Activated CD8-positive, alpha-beta T cell treated with anti-CD3 and anti-CD28 coated beads for 36 hours (primary cell): Measurements from ENCODE around the gene ERBB2. TPM values are rescaled to one million over a fixed set of nuclear protein-coding genes. Genes with fewer than 3 reads are reported as not detected.

Source experiments
- ATAC-seq: fragments of 200-7000 bp; cut with Tn5 transposase; one replicate; pipeline ENCODE4 v1.10.0; 2021; ENCODE audit warnings: mild to moderate bottlenecking, moderate library complexity
- CTCF ChIA-PET: fragments of 350-600 bp; sonication (Branson Sonifier 250); formaldehyde crosslinking; loops from one replicate; lab custom pipeline; 2021; ENCODE audit warnings: antibody characterized with exemption; lab: Charles Lee
- POLR2A ChIA-PET: fragments of 350-600 bp; sonication (Branson Sonifier 250); formaldehyde crosslinking; loops from one replicate; lab custom pipeline; 2021; ENCODE audit warnings: antibody characterized with exemption; lab: Charles Lee
- DNase-seq: peaks from one replicate; pipeline ENCODE4 v3.0.0-alpha.2; 2020
- H3K27ac Mint-ChIP-seq: one replicate; pipeline ENCODE4 v1.8.0; 2021; ENCODE audit warnings: mild to moderate bottlenecking, mixed read lengths
- H3K27me3 Mint-ChIP-seq: one replicate; pipeline ENCODE4 v1.8.0; 2021; ENCODE audit warnings: mixed read lengths
- H3K36me3 Mint-ChIP-seq: one replicate; pipeline ENCODE4 v1.8.0; 2021; ENCODE audit warnings: low read depth, mixed read lengths
- H3K4me1 Mint-ChIP-seq: one replicate; pipeline ENCODE4 v1.8.0; 2021; ENCODE audit warnings: low read depth, mixed read lengths
- H3K4me3 Mint-ChIP-seq: one replicate; pipeline ENCODE4 v1.8.0; 2021; ENCODE audit warnings: mild to moderate bottlenecking, moderate library complexity, mixed read lengths
- H3K9me3 Mint-ChIP-seq: one replicate; pipeline ENCODE4 v1.8.0; 2021; ENCODE audit warnings: mixed read lengths
- intact Hi-C: fragments of 100-400 bp; cut with micrococcal nuclease; formaldehyde crosslinking; loops from one replicate; pipeline ENCODE4 v1.10.0; 2022
- total RNA-seq, 2 experiments: library from RNA; stranded (reverse); gene quantifications; one replicate each; pipeline ENCODE4 v1.2.3, GENCODE V29; 2021
- TF ChIP-seq, protein P1 (sequence below): fragments of 200-600 bp; IDR thresholded peaks from one replicate; pipeline ENCODE4 v1.8.0; 2022; ENCODE audit warnings: antibody characterized with exemption, mild to moderate bottlenecking

Gene ERBB2
- total RNA-seq = 1 to 10 TPM; 5.2 TPM

DNA sequence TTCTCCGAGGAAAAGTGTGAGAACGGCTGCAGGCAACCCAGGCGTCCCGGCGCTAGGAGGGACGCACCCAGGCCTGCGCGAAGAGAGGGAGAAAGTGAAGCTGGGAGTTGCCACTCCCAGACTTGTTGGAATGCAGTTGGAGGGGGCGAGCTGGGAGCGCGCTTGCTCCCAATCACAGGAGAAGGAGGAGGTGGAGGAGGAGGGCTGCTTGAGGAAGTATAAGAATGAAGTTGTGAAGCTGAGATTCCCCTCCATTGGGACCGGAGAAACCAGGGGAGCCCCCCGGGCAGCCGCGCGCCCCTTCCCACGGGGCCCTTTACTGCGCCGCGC is at the start of gene ERBB2:
ERBB2 (plus strand) TSS at position 247 of the 330 bp plus-strand sequence. CDS start 175 bp downstream, outside the sequence.
- H3K27me3 Mint-ChIP-seq = peaks cover 29% of the 10 kb centered on the region
- peaks cover 8% of the 10 kb centered on the region for H3K4me1 Mint-ChIP-seq
- H3K4me3 Mint-ChIP-seq = no peak within 1 kb of the TSS
- POLR2A ChIA-PET = interaction anchor here (0.6 to 1.2 kb wide), 3 partner anchors 12 to 77 kb away, joined by 3 to 6 read pairs (median 3); partner anchors contain the start of genes MIEN1 and PGAP3
- ATAC-seq (no peak), DNase-seq (no peak)
- CTCF ChIA-PET = interaction anchor here (1.2 to 1.8 kb wide), 2 partner anchors 78 to 281 kb away, joined by 3 to 7 read pairs; partner anchors contain the start of gene PSMD3
- H3K9me3 Mint-ChIP-seq = no peaks in the 10 kb centered on the region
- no peak within 1 kb of the TSS for H3K27ac Mint-ChIP-seq
- TF ChIP-seq, protein P1, sequence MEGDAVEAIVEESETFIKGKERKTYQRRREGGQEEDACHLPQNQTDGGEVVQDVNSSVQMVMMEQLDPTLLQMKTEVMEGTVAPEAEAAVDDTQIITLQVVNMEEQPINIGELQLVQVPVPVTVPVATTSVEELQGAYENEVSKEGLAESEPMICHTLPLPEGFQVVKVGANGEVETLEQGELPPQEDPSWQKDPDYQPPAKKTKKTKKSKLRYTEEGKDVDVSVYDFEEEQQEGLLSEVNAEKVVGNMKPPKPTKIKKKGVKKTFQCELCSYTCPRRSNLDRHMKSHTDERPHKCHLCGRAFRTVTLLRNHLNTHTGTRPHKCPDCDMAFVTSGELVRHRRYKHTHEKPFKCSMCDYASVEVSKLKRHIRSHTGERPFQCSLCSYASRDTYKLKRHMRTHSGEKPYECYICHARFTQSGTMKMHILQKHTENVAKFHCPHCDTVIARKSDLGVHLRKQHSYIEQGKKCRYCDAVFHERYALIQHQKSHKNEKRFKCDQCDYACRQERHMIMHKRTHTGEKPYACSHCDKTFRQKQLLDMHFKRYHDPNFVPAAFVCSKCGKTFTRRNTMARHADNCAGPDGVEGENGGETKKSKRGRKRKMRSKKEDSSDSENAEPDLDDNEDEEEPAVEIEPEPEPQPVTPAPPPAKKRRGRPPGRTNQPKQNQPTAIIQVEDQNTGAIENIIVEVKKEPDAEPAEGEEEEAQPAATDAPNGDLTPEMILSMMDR = no peak
- intact Hi-C loops = no loop called here
- H3K36me3 Mint-ChIP-seq = peaks cover 2% of the 10 kb centered on the region

DNA sequence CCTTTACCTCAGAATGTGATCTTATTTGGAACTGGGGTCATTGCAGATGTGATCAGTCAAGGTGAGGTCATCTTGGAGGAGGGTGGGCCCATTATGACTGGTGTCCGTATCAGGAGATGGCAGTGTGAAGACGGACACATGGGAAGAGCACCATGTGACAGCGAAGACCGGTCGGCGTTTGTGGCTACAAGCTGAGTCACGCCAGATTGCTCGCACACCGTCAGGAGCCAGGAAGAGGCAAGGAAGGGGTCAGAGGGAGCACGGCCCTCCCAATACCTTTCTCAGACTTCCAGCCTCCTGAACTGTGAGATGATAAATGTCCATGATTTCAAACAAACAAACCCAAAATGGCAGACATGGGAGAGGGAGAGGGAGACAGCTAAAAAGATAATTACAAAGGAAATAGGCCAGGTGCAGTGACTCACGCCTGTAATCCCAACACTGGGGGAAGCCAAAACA is 49.7 kb upstream of the ERBB2 start:
- Mint-ChIP-seq H3K4me1 (peaks cover 46% of the 10 kb centered on the region), H3K36me3 (peaks cover 5% of the 10 kb centered on the region), H3K9me3 (no peaks in the 10 kb centered on the region), H3K27ac (peak overlapping the region; percentile 49), H3K4me3 (no peak overlapping the region), H3K27me3 (no peaks in the 10 kb centered on the region)
- no peak for DNase-seq
- TF ChIP-seq, protein P1 = no peak
- intact Hi-C loops = no loop called here
- CTCF ChIA-PET = interaction anchor here (1.2 to 6.4 kb wide), 6 partner anchors 11 to 327 kb away, joined by 3 to 146 read pairs (median 30); partner anchors contain the start of genes MIEN1, PNMT, STARD3 and TCAP
- no peak for ATAC-seq
- POLR2A ChIA-PET = interaction anchor here (0.8 to 1.6 kb wide), 4 partner anchors 10 to 30 kb away, joined by 3 to 6 read pairs (median 4); no protein-coding TSS in a partner anchor

DNA sequence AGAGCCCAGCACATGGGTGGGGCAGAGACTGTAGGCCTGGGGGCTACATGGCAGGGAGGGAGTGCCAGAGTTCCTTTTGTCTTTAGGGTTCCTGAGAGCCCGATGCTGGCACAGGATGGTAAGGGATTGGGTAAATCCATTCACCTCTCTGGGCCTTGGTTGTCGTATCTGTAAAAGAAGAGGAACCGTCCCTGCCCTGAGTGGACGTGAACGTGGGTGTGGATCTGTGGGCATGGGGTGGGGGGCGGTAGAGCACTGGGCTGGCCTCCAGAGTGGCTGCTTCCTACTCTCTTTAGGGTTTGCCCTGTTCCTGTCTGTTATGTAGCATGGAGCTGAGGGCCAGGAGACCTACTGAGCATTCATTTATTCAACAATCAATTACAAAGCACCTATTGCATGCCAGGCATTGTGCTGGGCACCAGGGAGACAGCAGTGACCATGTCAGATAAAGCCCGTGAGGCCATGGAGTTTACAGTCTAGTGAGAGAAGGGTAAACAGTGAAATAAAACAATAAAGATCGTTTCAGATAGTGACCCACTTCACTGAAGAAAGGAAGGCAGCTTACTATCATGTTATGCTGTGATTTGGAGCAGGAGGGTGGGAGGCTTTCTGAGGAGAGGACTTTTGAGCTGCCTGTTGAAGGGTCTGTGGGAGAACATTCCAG is 47.8 kb upstream of the ERBB2 start:
- Mint-ChIP-seq H3K27ac (peak overlapping the region; percentile 26), H3K36me3 (peaks cover 9% of the 10 kb centered on the region), H3K4me1 (peaks cover 44% of the 10 kb centered on the region), H3K27me3 (no peaks in the 10 kb centered on the region), H3K9me3 (no peaks in the 10 kb centered on the region), H3K4me3 (no peak overlapping the region)
- intact Hi-C loops = no loop called here
- CTCF ChIA-PET = interaction anchor here (1.5 to 6.4 kb wide), 8 partner anchors 7 to 79 kb away, joined by 6 to 146 read pairs (median 36); partner anchors contain the start of genes MIEN1, PNMT, STARD3 and TCAP
- POLR2A ChIA-PET = interaction anchor here (1.0 to 1.3 kb wide), 3 partner anchors 14 to 23 kb away, joined by 3 to 6 read pairs (median 4); partner anchors contain the start of gene STARD3
- ATAC-seq = no peak
- no peak for DNase-seq
- TF ChIP-seq, protein P1 = no peak

DNA sequence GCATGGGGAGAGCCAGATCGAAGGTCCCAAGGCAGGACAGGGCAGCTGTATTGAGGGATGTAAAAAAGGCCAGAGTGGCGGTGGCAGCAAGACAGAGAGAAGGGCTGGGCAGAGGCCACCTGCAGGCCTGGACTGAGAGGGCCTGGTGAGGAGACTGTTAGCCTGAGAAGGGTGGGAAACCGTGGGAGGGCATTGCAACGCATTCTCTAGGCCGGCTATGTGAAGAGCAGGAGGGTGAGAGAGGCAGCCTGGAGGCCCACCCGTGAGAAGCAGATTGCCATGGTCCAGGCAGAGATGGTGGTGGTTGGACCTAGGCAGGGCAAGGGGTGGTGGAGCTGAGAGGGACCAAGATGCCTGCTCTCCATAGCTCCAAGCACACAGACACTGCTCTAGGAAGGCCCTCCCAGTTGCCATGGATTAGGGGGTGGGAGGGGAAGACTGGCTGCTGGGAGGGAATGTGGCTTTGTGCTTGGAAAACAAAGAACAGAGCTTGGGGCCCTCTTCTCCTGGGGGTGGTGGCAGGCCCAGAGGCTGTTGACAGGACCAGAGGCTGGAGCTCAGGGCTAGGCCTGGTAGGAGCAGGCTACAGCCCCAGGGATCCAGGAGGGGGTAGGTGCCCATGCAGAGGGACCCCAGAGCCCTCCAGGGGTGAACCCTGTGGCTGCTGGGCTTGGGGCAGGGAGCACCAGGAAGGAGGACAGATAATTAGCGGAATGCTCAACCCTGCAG is 47.1 kb upstream of the ERBB2 start:
- peak overlapping the region; percentile 26 for H3K27ac Mint-ChIP-seq
- no peaks in the 10 kb centered on the region for H3K27me3 Mint-ChIP-seq
- no peaks in the 10 kb centered on the region for H3K9me3 Mint-ChIP-seq
- TF ChIP-seq, protein P1 = no peak
- H3K4me1 Mint-ChIP-seq = peaks cover 41% of the 10 kb centered on the region
- ATAC-seq (no peak), DNase-seq (no peak)
- ChIA-PET POLR2A (interaction anchor here (0.6 to 1.0 kb wide), 5 partner anchors 13 to 55 kb away, joined by 3 to 6 read pairs (median 3); no protein-coding TSS in a partner anchor), CTCF (interaction anchor here (0.9 to 6.4 kb wide), 14 partner anchors 8 to 112 kb away, joined by 3 to 146 read pairs (median 14); partner anchors contain the start of genes MIEN1, PNMT, STARD3 and TCAP)
- H3K36me3 Mint-ChIP-seq = peaks cover 9% of the 10 kb centered on the region
- intact Hi-C loops = no loop called here
- H3K4me3 Mint-ChIP-seq = no peak overlapping the region
